ENCODE measurements around the gene FBLN2.

Gene FBLN2

DNA sequence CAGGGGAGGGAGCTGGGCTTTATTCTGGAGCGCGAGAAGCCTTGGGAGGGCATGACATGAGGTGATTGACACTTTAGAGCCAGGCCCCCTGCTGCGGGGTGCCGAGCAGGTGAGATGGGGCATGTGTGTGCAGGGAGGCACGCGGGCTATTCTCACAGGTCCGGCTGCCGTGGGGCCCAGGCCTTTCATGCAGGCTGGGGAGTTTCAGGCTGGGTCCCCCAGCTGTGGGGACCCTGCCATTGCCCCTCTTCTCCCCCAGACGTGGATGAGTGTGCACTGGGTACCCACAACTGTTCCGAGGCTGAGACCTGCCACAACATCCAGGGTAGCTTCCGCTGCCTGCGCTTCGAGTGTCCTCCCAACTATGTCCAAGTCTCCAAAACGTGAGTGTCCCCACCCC is 87.3 kb downstream of the FBLN2 start:
- no peak overlapping the region for H3K4me3 ChIP-seq (ENCODE audit: low read depth, low read length)
- no peak for TF ChIP-seq CTCF (IDR thresholded peaks at IDR 0.05; ENCODE audit: insufficient read depth, low read depth, low read length, missing control alignments)
- no peak for DNase-seq (ENCODE audit: low read depth)

GRCh38 chr3:13636874-13637273 is 87.9 kb downstream of the FBLN2 start:
- TF ChIP-seq CTCF (IDR thresholded peaks at IDR 0.05; ENCODE audit: insufficient read depth, low read depth, low read length, missing control alignments): no peak
- no peak for DNase-seq (ENCODE audit: low read depth)
- H3K4me3 ChIP-seq (ENCODE audit: low read depth, low read length): no peak overlapping the region

DNA sequence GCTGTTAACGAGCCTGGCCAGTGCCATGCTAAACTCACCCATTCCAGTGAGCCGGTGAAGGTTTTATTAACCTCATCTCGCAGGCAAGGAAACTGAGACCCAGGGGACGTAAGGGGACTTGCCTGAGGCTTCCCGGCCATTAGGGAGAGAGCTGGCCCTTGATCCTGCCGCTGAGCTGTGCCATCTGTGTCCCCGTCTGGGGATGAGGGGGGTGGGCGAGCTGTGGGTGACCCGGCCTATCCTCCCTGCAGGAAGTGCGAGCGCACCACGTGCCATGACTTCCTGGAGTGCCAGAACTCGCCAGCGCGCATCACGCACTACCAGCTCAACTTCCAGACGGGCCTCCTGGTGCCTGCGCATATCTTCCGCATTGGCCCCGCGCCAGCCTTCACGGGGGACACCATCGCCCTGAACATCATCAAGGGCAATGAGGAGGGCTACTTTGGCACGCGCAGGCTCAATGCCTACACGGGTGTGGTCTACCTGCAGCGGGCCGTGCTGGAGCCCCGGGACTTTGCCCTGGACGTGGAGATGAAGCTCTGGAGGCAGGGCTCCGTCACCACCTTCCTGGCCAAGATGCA is 88.5 kb downstream of the FBLN2 start:
- no peak for TF ChIP-seq CTCF (IDR thresholded peaks at IDR 0.05; ENCODE audit: insufficient read depth, low read depth, low read length, missing control alignments)
- H3K4me3 ChIP-seq (ENCODE audit: low read depth, low read length): no peak overlapping the region
- DNase-seq (ENCODE audit: low read depth): no peak

GRCh38 chr3:13637953-13638352 is 89.0 kb downstream of the FBLN2 start:
- no peak for DNase-seq (ENCODE audit: low read depth)
- TF ChIP-seq CTCF (IDR thresholded peaks at IDR 0.05; ENCODE audit: insufficient read depth, low read depth, low read length, missing control alignments): no peak
- H3K4me3 ChIP-seq (ENCODE audit: low read depth, low read length): no peak overlapping the region

DNA sequence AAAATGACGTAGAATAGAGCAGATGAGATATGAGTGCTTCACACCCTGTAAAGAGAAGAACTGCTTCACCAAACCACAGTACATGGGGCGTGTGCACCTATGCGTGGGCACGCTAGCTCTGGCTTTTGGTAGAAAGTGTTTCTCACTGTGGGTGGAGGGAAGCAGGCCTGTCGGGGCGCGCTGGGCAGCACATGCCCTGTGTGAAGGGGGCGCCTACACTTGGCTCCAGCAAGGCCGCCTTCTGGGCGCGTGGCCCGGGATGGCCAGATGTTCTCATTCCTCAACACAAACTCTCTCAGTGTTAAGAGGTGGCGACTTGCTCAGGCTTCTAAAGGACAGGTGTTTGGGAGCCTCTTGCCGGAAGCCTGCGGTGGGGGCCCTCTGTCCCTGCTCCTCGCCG is 90.0 kb downstream of the FBLN2 start:
- H3K4me3 ChIP-seq (ENCODE audit: low read depth, low read length): no peak overlapping the region
- no peak for TF ChIP-seq CTCF (IDR thresholded peaks at IDR 0.05; ENCODE audit: insufficient read depth, low read depth, low read length, missing control alignments)
- DNase-seq (ENCODE audit: low read depth): no peak

- DNase-seq (ENCODE audit: low read depth): no peak
- H3K4me3 ChIP-seq (ENCODE audit: low read depth, low read length): no peak overlapping the region
- TF ChIP-seq CTCF (IDR thresholded peaks at IDR 0.05; ENCODE audit: insufficient read depth, low read depth, low read length, missing control alignments): no peak
These were observed 93.7 kb downstream of the FBLN2 start for GRCh38 chr3:13642597-13642996.
